HG03064 (cell line): ENCODE results near the gene ATF7.

Experiments
- ATAC-seq: cut with Tn5 transposase; IDR thresholded peaks from one replicate; pipeline ENCODE4 v1.9.1; 2021; ENCODE audit warnings: low read depth; ENCODE audit not compliant: unreplicated experiment

ATF7 gene

DNA sequence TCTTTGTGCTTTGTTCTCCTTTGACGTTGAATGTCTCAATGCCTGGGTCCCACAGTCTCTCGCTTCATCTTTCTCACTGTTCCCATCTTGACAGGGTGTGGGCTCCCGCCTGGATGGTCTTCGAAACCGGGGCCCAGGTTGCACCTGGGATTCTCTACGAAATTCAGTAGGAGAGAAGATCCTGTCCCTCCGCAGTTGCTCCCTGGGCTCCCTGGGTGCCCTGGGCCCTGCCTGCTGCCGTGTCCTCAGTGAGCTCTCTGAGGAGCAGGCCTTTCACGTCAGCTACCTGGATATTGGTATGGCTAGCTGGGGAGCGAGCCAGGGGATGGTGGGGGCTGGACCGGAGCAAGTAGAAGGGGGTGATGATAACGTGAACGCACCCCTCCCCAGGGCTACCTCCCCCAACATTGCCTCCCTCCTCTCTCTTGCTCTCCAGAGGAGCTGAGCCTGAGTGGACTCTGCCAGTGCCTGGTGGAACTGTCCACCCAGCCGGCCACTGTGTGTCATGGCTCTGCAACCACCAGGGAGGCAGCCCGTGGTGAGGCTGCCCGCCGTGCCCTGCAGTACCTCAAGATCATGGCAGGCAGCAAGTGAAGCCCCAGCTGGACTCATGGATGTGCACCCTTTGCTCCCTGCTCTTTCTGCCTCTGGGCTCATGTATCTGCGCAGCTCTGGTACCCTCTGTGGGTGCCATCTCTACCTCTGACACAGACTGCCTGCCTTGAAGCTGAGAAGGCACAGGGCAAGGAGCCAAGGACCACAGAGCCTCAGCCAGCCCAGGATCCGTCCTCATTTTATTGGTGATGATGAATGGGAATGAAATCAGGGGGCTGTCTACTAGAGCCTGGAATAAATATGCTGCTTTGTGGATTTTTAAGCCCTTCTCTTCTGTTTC lies 120.4 kb downstream of the ATF7 start:
- no peak for ATAC-seq

DNA sequence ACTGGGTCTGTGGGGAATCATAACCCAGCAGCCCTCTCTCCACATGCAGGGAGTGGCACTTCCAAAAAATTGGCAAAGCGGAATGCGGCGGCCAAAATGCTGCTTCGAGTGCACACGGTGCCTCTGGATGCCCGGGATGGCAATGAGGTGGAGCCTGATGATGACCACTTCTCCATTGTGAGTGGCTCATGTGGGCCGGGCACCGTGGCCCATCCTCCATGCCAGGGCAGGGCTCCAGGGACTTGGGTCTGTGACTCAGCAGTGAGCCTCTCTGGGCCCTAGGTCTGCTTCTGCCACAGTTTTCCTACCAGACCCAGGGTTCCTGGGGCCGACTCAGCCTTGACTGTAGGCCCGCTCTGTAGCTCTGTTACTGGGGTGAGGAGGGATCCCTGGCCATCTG lies 121.1 kb downstream of the ATF7 start:
- no peak for ATAC-seq

DNA sequence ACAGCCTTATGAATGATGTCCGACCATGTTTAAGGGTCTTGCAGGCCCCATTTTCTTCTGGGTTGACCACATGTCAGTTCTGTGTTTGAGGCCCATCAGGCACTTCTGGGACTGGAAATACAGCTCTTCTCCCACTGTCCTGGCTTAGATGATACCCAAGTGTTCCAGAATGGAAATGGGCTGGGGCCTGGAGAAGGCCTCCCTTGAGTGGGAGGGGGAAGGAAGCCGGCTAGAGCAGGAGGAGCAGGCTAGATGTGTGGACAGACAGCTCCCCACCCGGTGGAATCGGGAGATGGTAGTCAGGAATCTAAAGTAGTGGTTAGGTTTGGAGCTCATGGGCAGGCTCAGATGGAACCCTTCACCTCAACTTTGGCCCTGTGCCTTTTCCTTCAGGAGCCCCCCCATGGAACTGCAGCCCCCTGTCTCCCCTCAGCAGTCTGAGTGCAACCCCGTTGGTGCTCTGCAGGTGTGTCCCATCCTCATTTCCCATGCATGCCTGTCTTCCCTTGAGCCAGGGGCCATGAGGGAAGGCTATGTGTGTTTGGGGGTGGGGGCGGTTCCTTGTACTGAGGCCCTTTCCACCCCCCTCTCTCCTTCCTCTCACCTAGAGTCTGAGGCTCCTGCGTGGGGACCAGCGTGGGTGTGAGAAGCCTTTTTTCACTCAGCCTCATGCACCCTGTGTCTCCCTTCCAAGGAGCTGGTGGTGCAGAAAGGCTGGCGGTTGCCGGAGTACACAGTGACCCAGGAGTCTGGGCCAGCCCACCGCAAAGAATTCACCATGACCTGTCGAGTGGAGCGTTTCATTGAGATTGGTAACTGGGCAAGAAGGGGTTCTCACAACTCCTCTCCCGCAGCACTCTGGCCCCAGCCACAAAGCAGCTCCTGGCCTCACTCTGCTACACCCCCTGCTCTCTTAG lies 121.9 kb downstream of the ATF7 start:
- ATAC-seq = no peak

DNA sequence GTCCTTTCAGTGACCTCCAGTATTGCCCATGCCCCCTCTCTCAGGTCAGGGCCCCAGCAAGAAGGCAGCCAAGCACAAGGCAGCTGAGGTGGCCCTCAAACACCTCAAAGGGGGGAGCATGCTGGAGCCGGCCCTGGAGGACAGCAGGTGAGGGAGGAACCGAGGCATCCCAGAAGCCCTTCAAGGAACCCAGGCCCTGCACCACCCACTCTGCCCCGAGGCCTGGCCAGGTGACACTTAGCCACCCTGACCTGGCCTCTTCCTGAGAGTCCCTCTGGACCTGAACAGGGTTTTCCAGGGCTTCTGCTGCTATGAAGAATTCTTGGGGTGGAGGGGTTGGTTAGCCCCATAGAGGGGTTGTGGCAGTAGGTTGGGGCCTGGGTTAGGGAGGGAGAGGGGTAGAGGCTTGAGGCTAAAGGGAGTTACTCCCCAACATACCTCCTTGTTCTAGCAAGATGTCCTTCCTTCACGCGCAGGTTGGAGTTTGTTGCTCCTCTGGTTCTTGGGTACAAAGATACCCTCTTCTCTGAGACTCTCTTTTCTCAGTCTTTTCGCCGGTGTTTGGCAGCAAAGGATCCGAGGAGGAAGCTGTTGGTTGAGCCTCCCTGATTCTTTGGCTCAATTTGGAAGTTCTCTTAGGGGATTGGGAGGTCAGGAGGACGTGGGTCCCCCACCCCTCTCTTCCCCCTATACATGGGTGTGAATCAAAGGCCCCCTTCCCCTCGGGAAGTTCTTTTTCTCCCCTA lies 123.0 kb downstream of the ATF7 start:
- no peak for ATAC-seq

DNA sequence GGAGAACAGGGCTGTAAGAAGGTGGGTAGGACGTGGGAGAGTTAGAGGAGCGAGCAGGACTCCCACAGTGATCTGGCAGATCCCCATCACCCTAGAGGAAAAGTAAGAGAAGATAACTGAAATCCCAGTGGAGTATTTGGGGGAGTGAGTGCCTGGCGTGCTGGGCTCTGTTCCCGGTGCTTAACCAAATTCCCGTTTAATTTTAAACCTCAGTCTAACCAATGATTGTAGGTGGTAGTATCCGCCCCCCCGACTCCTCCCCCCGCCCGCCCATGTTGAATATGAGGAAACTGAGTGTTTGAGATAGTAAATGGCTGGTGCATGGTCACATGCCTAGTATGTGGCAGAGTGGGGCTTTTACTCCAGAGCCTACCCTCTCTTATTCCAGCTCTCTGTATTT lies 123.9 kb downstream of the ATF7 start:
- no peak for ATAC-seq

DNA sequence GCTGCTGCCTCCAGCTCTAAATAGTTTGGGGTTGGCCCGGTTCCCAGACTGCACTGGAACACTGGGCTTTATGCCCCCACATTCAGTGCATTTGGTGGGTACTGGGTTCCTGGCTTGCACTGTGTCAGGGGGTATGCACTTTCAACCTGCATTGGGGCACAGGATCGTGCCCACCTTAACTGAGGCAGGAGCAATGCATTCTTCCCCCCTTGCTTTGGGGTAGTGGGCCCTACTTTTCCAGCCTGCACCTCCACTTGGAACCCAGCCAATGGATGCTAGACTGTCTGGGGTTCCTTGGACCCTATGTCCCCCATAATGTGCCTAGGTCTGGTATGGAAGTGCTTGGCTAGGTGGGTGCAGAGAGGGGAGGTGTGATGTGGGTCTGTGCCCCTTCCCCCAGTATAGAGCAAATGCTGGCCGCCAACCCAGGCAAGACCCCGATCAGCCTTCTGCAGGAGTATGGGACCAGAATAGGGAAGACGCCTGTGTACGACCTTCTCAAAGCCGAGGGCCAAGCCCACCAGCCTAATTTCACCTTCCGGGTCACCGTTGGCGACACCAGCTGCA lies 124.5 kb downstream of the ATF7 start:
- ATAC-seq = no peak

DNA sequence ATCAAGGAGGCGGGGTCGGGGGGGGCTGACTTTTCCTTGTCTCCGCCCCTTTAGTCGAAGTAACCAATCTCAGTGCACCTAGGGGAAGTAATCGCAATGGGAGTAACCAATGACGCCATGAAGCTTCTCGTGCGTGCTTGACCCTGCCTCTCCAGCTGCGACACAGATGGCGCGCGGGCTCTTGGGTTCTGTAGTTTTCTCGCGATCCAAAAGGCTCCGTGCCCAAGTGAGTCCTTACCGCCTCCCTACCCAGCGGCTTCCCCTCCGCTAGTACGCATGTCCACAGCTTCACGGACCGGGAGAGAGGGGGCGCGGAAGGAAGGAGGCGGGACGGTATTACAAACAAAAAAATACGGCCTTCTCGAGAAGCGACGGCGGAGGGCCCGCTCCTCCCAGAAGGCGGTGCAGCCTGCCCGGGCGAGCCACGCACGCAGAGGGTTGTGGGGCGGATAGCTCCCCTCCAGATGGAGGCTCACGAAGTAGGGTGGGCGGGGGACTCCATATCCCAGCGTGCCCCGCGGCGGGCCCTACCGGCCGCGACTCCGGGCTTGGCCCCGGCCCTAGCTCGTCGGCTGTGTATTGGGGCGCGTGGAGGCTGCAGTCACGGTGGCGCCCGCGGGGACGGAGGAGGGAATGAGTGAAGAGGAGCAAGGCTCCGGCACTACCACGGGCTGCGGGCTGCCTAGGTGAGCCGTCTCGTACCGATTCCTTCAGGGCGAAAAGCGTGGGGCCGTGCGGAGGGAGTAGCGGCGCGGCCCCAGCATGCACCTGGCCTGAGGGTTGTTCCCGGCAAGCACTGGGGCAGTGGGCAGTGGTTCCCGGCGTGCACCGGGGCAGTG lies 125.2 kb downstream of the ATF7 start, which contains the start of gene TARBP2:
Gene TARBP2 (plus strand): TSS at position 508 of the 839 bp plus-strand sequence. CDS start 126 bp downstream, at position 634.
- ATAC-seq = peak; percentile 70

DNA sequence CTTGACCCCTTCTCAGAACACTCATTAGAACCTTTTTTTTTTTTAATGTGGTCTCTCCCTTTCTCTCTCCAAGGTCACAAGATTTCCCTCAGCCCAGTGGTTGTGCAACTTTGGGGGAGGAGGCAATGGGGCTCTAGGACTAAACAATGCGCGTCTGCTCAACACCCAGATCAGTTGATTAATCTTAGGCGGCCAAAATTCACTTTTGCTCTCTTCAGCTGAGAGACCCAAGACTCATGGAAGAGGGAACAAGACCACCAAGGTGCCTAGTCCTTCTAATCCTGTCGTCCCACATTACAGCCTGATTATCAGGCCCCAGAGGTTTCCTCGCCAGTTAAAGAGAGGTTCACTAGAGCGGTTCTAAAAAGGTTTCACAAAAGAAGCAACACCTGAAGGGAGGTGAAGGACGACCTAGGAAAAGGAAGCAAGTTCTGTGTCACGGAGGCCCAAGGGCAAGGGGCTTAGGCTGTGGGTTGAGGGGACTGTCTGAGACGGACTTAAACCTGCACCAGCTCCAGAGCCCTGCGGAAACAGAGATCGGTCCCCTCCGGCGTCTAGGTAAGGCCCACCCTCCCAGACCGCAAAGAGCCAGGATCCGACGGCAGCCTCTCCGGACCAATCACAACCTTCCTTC lies 125.9 kb downstream of the ATF7 start:
- ATAC-seq = no peak

DNA sequence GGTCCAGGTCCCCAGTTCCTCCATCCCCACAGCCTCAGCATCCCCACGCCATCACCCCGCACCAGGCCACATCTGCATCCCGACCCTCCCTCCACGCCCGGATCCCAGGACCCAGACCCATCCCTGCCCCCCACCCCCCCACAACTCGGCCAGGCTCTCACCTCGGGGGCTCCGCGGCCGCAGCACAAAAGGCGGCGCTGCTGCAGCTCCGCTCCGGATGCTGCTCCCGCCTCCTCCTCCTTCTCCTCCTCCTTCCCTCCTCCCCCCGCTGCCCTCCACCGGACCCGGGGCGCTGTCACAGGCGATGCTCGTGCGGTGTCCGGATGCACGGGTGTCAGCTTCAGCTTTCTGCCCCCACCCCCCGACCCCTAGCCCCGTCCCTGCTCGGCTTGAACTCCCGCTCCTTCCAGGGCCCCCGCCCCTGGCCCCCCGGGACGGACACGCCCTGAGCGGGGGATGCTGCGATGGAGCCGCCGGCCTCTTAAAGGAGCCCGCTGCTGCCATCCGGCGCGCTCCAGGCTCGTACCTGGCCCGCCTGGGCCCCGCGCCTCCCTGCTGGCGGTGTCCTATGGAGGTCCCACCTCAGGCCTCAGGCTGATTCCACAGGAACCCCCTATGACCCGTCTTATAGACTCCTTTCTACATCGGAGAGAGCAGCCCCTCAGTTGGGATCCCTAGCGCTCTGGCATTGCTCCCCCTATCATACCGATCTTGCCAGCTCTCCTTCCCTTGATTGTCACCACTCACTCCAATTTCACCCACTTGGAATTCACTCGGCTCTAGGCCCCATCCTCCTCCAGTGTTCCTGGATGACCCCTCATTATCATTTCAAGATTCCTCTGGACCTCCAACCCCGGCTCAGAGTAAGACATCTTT lies 126.7 kb downstream of the ATF7 start, which contains the start of gene MAP3K12:
Gene MAP3K12 (minus strand): TSS at position 193 of the 876 bp plus-strand sequence. CDS start 12,067 bp downstream, outside the sequence.
- ATAC-seq = no peak

DNA sequence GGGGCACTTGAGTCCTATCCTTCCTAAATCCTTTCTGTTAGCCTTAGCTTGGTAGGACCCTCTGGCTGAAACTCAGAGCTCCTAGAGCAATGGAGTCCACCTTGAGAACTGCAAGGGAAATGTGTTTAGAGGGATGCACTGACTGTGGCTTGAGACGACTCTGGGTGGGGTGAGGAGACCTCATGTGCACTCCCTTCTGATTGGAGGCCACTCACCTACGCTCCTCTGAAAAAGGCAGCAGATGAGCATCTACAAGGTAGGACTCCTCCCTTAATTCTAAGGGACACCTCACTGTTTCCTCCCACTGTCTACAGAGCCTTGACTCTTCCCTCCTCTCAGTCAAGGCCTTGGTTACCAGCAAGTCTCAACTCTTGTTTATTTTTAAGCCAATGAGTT lies 127.9 kb downstream of the ATF7 start:
- no peak for ATAC-seq

DNA sequence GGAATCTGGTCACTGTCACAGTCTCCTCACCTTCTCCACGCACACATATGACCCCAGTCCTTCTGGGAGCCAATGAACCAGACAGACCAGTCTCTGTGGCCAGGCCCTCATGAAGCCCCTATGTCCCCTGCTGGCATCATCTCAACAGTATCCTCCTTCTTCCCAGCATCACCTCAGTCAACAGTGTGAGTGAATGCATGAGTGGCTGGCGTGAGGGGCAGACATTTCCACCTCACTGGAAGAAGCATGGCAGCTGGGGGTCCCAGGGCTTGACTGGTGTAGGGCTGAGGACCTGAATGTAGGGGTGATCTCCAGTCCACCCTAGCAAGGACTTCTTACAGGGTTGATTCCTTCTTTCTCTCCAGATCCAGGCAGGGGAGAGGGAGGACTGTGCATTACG lies 128.7 kb downstream of the ATF7 start:
- ATAC-seq = no peak

DNA sequence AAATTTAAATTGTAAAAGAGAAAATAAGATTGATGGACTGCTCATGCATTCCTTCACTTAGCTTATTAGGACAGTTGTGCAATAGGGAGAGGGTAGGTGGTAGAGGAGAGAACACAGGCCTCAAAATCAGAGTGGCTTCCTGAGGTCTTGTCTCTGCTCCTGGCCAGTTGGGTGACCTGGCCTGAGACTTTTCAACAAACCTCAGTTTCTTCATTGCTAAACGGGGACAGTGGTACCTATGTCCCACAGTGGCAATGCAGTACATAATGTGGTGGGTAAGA lies 129.5 kb downstream of the ATF7 start:
- ATAC-seq = no peak

DNA sequence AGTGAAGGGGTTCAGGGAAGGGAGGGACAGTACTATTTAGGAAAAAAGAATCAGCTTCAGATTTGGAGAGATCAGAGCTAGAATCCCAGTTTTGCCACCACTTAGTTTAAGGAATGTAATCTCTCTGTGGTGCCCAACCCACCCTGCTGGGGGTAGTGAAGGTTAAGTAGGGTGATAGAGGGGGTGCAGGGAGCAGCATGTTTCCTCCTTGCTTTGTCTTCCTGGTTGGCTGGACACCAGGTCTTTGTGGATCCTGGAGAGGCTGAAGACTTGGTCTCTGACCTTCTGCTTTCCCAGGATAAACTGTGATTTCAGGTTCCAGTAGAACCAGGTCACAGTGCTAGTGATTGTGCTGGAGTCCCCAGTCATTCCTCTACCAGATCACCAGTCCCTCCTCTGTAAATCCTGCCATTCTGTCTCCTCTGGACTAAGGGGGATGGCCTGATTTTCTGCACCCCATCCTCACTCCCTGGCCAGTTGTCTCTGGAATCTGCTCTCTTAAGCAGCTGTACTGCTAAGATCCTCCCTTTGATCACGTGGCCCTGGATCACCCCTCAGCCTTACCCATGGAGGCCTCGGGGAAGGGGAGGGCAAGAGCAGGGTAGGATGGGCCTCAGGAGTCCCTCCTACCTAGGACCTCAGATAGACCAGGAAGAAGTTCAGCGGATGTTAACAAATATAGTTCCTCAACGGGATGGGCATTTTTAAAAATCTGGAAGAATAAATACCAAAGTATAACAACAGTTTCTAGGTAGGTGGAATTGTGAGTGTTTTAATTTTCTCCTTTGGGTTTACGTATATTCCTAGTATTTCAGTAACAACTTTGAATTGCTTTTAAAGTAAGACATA lies 130.1 kb downstream of the ATF7 start:
- no peak for ATAC-seq

DNA sequence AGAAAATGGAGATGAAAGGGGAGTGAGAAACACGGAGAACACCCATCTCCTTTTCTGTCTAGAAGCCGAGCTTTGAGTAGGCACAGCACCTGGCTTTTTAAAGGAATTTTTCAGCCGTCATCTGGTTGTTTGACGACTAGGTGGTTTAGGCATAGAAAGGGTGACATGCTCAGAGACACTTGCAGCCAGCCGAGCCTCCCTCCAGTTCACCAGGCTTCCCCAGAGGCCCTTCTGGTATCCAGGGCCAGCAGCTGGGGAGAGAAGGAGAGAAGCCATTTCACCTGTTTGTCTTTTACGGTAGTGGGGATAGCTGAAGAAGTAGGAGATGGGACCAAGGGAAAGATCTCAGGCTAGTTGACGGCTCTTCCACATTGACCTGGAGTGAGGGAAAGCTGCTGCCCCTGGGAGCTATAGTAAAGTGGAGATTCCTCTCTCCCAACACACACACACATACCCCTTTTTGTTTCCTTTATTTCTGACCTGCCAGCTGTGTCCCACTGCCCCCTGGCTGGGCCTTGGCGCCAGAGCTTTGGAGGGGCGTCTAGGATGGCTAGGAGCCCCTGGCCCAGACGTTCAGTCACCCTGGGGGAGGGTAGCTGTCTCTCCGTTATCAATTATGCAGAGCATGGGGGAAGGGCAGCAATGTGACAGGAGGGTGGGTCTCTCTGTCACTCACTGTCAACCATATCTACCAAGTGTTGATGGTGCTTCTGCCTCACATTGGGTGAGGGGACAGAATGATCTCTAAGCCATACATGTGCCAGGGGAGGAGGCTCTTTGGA lies 132.4 kb downstream of the ATF7 start:
- no peak for ATAC-seq

DNA sequence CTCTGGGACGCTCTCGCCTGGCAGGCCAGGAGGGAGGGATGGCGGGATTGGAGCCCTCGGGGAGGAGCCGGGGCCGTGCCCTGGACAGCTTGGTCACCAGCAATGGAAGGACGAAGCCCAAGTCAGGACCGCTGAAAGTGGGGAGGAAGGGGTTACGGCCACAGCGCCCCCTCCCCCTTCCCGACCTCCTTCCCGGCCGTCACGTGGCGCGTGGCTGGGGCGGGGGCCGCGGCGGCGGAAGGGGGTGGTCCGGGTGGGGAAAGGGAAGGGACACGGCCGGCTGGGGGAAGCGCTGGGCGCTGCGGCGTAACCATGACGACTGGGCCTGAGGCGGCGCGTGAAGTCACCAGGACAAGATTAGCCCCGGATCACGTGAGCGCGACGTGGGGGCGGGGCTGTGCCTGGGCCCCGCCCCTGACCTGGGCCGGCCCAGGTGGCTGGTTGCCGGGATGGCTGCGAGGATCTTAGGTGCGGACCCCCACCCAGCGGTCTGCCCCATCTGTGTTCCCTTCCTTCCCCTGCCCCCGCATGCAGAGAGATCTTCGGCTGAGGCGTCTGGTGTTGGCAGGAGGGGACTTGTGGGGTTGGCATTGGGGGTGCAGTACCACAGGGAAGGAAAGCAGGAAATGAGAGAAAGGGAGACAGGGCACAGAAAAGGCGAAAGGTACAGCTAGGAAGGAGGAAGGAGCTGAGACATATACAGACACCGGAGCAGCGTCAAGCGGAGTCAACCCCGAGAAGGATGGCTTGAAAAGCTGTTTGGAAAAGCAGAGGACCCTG lies 133.2 kb downstream of the ATF7 start:
- peak; percentile 81 for ATAC-seq

DNA sequence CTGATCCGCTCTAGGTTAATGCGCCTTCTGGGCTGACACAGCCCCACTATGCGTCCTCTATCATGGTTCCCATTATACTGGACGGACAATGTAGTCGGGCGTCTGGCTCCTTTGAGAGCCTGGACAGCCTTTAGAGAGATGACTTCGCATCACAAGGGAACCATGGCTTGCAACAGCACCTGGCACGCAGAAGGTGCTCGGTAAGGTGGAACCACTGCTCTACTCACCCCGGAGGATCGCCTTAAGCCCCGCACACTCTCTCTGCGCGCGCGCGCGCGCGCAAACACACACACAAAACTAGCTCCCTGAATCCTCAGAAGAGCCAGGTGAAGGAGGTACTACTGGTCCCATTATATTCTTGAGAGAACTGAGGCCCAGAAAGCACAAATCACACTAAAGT lies 134.0 kb downstream of the ATF7 start:
- no peak for ATAC-seq
